ENCODE measurements around the gene AUTS2.

GRCh38 chr7:70544016-70544415 is 945.7 kb downstream of the AUTS2 start:
- TF ChIP-seq CTCF (IDR thresholded peaks at IDR 0.05), result no peak
- TF ChIP-seq EP300 (IDR thresholded peaks at IDR 0.05; ENCODE audit: low read depth), result no peak
- TF ChIP-seq POLR2AphosphoS5 (IDR thresholded peaks at IDR 0.05), result no peak
